ENCODE results near the gene PHF5A.

DNA sequence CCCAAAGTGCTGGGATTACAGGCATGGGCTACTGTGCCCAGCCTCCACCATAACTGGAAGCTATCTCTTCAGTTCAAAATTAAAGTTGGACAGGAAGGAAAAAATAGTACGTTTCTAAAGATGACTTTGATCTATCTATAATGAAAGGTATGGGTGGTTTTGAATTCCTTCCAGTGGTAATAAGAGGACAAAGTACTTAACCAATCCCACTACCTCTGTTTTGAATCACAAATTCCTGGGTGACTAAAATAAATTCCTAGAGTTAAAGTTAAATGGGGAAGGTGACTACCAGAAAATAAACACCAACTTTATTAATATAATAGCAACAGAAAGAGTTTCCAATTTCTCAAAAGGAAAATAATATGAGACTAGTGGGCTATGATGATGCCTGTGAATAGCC, 9.1 kb downstream of the PHF5A start:
- TF ChIP-seq, protein P1, sequence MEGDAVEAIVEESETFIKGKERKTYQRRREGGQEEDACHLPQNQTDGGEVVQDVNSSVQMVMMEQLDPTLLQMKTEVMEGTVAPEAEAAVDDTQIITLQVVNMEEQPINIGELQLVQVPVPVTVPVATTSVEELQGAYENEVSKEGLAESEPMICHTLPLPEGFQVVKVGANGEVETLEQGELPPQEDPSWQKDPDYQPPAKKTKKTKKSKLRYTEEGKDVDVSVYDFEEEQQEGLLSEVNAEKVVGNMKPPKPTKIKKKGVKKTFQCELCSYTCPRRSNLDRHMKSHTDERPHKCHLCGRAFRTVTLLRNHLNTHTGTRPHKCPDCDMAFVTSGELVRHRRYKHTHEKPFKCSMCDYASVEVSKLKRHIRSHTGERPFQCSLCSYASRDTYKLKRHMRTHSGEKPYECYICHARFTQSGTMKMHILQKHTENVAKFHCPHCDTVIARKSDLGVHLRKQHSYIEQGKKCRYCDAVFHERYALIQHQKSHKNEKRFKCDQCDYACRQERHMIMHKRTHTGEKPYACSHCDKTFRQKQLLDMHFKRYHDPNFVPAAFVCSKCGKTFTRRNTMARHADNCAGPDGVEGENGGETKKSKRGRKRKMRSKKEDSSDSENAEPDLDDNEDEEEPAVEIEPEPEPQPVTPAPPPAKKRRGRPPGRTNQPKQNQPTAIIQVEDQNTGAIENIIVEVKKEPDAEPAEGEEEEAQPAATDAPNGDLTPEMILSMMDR (IDR thresholded peaks at IDR 0.05) = no peak
- no peak for TF ChIP-seq POLR2A (IDR thresholded peaks at IDR 0.05)

Measured in lower leg skin (tissue), 3 donors.